HEK293T (cell line): Measurements from ENCODE around the gene OPCML.

Experiments
- BHLHE40 ChIP-seq: fragments of 450-650 bp; IDR thresholded peaks from 2 replicates; pipeline ENCODE4 v1.6.1; 2016; ENCODE audit warnings: mild to moderate bottlenecking, moderate library complexity, borderline replicate concordance
- FOXK2 ChIP-seq: fragments of 450-650 bp; IDR thresholded peaks from 2 replicates; pipeline ENCODE4 v1.6.1; 2016; ENCODE audit warnings: mild to moderate bottlenecking
- FOXM1 ChIP-seq: fragments of 450-650 bp; IDR thresholded peaks from 2 replicates; pipeline ENCODE4 v1.6.1; 2017; ENCODE audit warnings: mild to moderate bottlenecking, borderline replicate concordance
- L3MBTL2 ChIP-seq: fragments of 450-650 bp; conservative IDR thresholded peaks from 2 replicates; pipeline ENCODE4 v1.6.1; 2016; ENCODE audit warnings: mild to moderate bottlenecking
- LEF1 ChIP-seq: fragments of 450-650 bp; IDR thresholded peaks from 2 replicates; pipeline ENCODE4 v1.6.1; 2017; ENCODE audit warnings: mild to moderate bottlenecking, borderline replicate concordance
- NFRKB ChIP-seq: fragments of 450-650 bp; IDR thresholded peaks from 2 replicates; pipeline ENCODE4 v1.6.1; 2016; ENCODE audit warnings: mild to moderate bottlenecking, moderate library complexity
- SUZ12 ChIP-seq: fragments of 450-650 bp; IDR thresholded peaks from 2 replicates; pipeline ENCODE4 v1.6.1; 2016; ENCODE audit warnings: mild to moderate bottlenecking
- TARDBP ChIP-seq: fragments of 450-650 bp; IDR thresholded peaks from 2 replicates; pipeline ENCODE4 v1.6.1; 2016
- ZNF384 ChIP-seq: fragments of 450-650 bp; IDR thresholded peaks from 2 replicates; pipeline ENCODE4 v1.6.1; 2016

GRCh38 chr11:132921597-132921996 lies 610.7 kb downstream of the OPCML start:
- no peak for TF ChIP-seq FOXK2
- TF ChIP-seq BHLHE40: no peak
- no peak for TF ChIP-seq LEF1
- TF ChIP-seq SUZ12: no peak
- no peak for TF ChIP-seq L3MBTL2
- TF ChIP-seq NFRKB: no peak
- no peak for TF ChIP-seq ZNF384
- TF ChIP-seq FOXM1: no peak
- no peak for TF ChIP-seq TARDBP
